HL-60 (cell line): Measurements from ENCODE around the gene LIFR.
"Not testable (repeated sequence)": the region's sequence is repeated elsewhere in the genome, so short reads cannot be mapped to it uniquely, and the experiment has no call there.

ENCODE experiments used
- DNase-seq, 2 experiments: peaks; one replicate each; pipeline ENCODE4 v3.0.0-alpha.2; 2010 to 2020; ENCODE audit warnings: low read depth in 1 of 2, low spot score in 1 of 2
- H3K27ac ChIP-seq: fragments of 250-450 bp; sonication (Bioruptor Pico); replicated peaks from 2 replicates; pipeline ENCODE4 v1.5.1; 2020; ENCODE audit warnings: mild to moderate bottlenecking, moderate library complexity
- H3K27me3 ChIP-seq: fragments of 250-450 bp; sonication (Bioruptor Pico); 2 replicates; pipeline ENCODE4 v1.5.1; 2021; ENCODE audit warnings: mild to moderate bottlenecking, moderate library complexity; ENCODE audit not compliant: insufficient read depth, poor library complexity, severe bottlenecking
- H3K4me3 ChIP-seq: replicated peaks from 2 replicates; pipeline ENCODE4 v1.5.1; 2011; ENCODE audit warnings: mild to moderate bottlenecking, control low read depth, low read length; ENCODE audit not compliant: insufficient read depth
- CTCF ChIP-seq: IDR thresholded peaks from one replicate; pipeline ENCODE4 v1.5.1; 2011; ENCODE audit warnings: low read length, control low read depth, inconsistent platforms; ENCODE audit not compliant: insufficient read depth
- GABPA ChIP-seq: IDR thresholded peaks from 2 replicates; pipeline ENCODE4 v1.6.1; 2012; ENCODE audit warnings: low read depth
- POLR2AphosphoS5 ChIP-seq: IDR thresholded peaks from 2 replicates; pipeline ENCODE4 v1.6.1; 2012; ENCODE audit warnings: low read depth
- REST ChIP-seq: IDR thresholded peaks from 2 replicates; pipeline ENCODE4 v1.6.1; 2012; ENCODE audit warnings: low read depth; ENCODE audit not compliant: insufficient replicate concordance
- SPI1 ChIP-seq: IDR thresholded peaks from 2 replicates; pipeline ENCODE4 v1.6.1; 2012; ENCODE audit warnings: low read depth, mild to moderate bottlenecking, borderline replicate concordance

The LIFR gene

GRCh38 chr5:38574009-38574408 is 17.6 kb upstream of the LIFR start:
- H3K27ac ChIP-seq = no peak overlapping the region

GRCh38 chr5:38573521-38573920 is 17.1 kb upstream of the LIFR start:
- TF ChIP-seq POLR2AphosphoS5 (no peak), CTCF (no peak), SPI1 (no peak), GABPA (no peak), REST (no peak)
- DNase-seq = no peak
- H3K27ac ChIP-seq = no peak overlapping the region
- no peaks in the 10 kb centered on the region for H3K27me3 ChIP-seq
- no peak overlapping the region for H3K4me3 ChIP-seq

More at GRCh38 chr5:38574009-38574408, 17.6 kb upstream of the LIFR start:
- H3K4me3 ChIP-seq = no peak overlapping the region
- DNase-seq = no peak
- H3K27me3 ChIP-seq = no peaks in the 10 kb centered on the region
- no peak for TF ChIP-seq CTCF
- TF ChIP-seq GABPA = no peak
- no peak for TF ChIP-seq SPI1
- no peak for TF ChIP-seq REST
- TF ChIP-seq POLR2AphosphoS5 = no peak

GRCh38 chr5:38569180-38569579 is 12.7 kb upstream of the LIFR start:
- Histone ChIP-seq H3K4me3 (no peak overlapping the region), H3K27me3 (peaks cover 3% of the 10 kb centered on the region), H3K27ac (no peak overlapping the region)
- TF ChIP-seq GABPA = no peak
- TF ChIP-seq CTCF = no peak
- DNase-seq = no peak

- H3K4me3 ChIP-seq, DNase-seq, H3K27me3 ChIP-seq, H3K27ac ChIP-seq: not testable (repeated sequence)
These were observed 10.9 kb upstream of the LIFR start for GRCh38 chr5:38567306-38567705.
